ENCODE data around the gene AQP6. TPM values are rescaled to one million over a fixed set of nuclear protein-coding genes. Genes with fewer than 3 reads are reported as not detected.

Gene AQP6
- total and polyA plus RNA-seq, 9 donors: under 0.01 to 0.08 (median 0.04) TPM; not detected in 6

DNA sequence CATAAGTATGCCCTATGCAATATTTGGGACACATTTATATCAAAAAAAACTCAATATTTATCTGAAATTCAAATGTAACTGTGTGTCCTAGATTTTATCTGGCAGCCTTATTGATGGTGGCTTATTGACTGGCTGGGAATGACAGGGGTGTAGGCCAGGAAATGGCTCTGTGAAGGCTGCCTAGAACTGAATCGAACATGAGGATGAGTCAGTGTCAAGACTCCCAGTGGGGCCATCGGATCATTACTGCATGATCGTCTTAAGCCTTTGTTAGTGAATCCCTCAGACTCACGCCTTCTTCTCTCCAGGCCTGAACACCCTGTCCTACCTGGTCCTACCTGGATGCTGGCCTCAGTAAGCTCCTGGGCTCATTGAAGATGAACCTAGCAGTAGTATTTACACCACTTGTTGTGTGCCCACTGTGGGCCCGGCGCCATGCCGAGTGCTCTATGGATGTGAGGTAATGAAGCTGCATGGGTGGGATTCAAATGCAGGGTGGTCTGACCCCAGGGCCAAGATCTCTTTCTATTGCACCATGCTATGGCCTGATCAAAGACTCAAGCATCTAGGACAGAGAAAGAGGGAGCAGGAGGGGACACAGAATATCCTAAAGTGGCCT, 48.0 kb upstream of the AQP6 start:
- H3K27ac ChIP-seq: no peak overlapping the region
- 91 to 97% (median 94%) methylated on average over 7 of the region's 7 CpGs for WGBS, 3 donors
- intact Hi-C loops (cut with DNase I): no loop called here

DNA sequence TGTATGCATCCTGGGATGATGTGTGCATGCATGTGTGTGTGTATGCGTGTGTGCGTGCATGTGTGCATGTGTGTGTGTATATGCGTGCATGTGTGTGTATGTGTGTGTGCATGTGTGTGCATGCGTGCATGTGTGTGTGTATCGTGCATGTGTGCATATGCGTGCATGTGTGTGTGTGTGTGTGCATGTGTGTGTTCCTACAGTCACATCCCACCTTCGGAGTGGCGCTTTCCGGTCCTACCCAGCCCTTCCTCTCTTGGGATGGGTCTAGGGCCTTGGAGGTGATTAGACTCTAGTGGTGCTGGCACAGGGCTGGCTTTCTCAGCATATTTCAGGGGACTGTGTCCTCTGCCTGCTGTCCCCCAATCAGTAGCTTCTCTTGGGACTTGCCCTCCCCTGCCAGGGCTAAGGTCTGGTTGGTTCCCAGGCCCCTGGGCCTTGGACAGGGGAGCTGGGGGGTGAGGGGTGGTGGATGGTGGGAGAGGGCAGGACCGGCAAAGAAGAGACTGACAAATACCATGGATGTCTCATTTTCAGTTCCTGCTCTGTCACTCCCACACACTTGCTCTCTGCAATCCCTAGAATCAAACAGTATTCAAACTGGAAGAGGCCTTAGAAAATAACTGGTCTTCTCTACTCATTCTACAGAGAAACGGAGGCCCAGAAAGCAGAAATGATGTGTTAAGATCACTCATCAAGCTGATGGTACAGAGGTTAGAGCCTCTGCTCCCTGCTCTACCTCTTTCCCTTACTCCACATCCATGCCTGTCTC, 47.1 kb upstream of the AQP6 start:
- Histone ChIP-seq H3K4me1 (ENCODE audit: insufficient read depth) (peaks cover 17% of the 10 kb centered on the region), H3K36me3 (no peaks in the 10 kb centered on the region), H3K27me3 (no peaks in the 10 kb centered on the region), H3K4me3 (no peak overlapping the region), H3K27ac (no peak overlapping the region), H3K9me3 (no peaks in the 10 kb centered on the region)
- TF ChIP-seq, protein P1, sequence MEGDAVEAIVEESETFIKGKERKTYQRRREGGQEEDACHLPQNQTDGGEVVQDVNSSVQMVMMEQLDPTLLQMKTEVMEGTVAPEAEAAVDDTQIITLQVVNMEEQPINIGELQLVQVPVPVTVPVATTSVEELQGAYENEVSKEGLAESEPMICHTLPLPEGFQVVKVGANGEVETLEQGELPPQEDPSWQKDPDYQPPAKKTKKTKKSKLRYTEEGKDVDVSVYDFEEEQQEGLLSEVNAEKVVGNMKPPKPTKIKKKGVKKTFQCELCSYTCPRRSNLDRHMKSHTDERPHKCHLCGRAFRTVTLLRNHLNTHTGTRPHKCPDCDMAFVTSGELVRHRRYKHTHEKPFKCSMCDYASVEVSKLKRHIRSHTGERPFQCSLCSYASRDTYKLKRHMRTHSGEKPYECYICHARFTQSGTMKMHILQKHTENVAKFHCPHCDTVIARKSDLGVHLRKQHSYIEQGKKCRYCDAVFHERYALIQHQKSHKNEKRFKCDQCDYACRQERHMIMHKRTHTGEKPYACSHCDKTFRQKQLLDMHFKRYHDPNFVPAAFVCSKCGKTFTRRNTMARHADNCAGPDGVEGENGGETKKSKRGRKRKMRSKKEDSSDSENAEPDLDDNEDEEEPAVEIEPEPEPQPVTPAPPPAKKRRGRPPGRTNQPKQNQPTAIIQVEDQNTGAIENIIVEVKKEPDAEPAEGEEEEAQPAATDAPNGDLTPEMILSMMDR (IDR thresholded peaks at IDR 0.05): no peak
- TF ChIP-seq POLR2A (IDR thresholded peaks at IDR 0.05) (no peak), EP300 (IDR thresholded peaks at IDR 0.05) (no peak)
- WGBS, 3 donors: 81 to 84% (median 82%) methylated on average over 11 of the region's 11 CpGs
- intact Hi-C loops (cut with DNase I): no loop called here
- DNase-seq: peak in 1 of 5 donors; percentile 23

More for the DNA sequence above, 48.0 kb upstream of the AQP6 start:
- TF ChIP-seq, protein P1 (IDR thresholded peaks at IDR 0.05): no peak
- TF ChIP-seq POLR2A (IDR thresholded peaks at IDR 0.05): no peak
- TF ChIP-seq EP300 (IDR thresholded peaks at IDR 0.05): no peak
- H3K4me3 ChIP-seq: no peak overlapping the region
- no peaks in the 10 kb centered on the region for H3K9me3 ChIP-seq
- peaks cover 17% of the 10 kb centered on the region for H3K4me1 ChIP-seq (ENCODE audit: insufficient read depth)
- no peak for DNase-seq
- no peaks in the 10 kb centered on the region for H3K27me3 ChIP-seq
- H3K36me3 ChIP-seq: no peaks in the 10 kb centered on the region

DNA sequence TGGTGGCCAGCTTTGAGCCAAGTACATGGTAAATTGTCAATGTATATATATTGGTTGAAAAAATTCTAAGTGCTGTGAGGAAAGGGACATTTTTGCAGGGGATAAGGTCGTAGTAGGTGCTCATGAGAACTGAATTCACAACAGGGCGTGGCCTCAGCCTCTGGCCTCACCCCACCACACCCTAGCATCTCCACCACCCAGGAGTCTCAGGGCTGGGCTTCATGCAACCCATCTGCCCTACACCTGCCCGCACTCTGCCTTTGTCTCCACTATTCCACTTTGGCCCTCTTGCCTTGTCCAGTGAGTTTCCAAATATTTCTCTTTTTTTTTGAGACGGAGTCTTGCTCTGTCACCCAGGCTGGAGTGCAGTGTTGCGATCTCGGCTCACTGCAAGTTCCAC, 44.3 kb upstream of the AQP6 start:
- WGBS, 3 donors: 91 to 95% (median 93%) methylated on average over 6 of the region's 6 CpGs

GRCh38 chr12:49929581-49929980, 43.2 kb upstream of the AQP6 start:
- no peak overlapping the region for H3K27ac ChIP-seq
- no peaks in the 10 kb centered on the region for H3K9me3 ChIP-seq
- no peak for DNase-seq
- H3K27me3 ChIP-seq: no peaks in the 10 kb centered on the region
- H3K4me1 ChIP-seq (ENCODE audit: insufficient read depth): no peaks in the 10 kb centered on the region
- no peaks in the 10 kb centered on the region for H3K36me3 ChIP-seq
- no peak for TF ChIP-seq EP300 (IDR thresholded peaks at IDR 0.05)
- TF ChIP-seq, protein P1 (IDR thresholded peaks at IDR 0.05): no peak
- 86 to 89% (median 87%) methylated on average over 7 of the region's 7 CpGs for WGBS, 3 donors
- intact Hi-C loops (cut with DNase I): no loop called here
- H3K4me3 ChIP-seq: no peak overlapping the region

More for the DNA sequence above, 44.3 kb upstream of the AQP6 start:
- DNase-seq: no peak
- intact Hi-C loops (cut with DNase I): no loop called here
- no peak for TF ChIP-seq EP300 (IDR thresholded peaks at IDR 0.05)
- TF ChIP-seq, protein P1 (IDR thresholded peaks at IDR 0.05): no peak
- TF ChIP-seq POLR2A (IDR thresholded peaks at IDR 0.05): no peak
- Histone ChIP-seq H3K27ac (no peak overlapping the region), H3K9me3 (no peaks in the 10 kb centered on the region), H3K36me3 (no peaks in the 10 kb centered on the region), H3K4me3 (no peak overlapping the region), H3K4me1 (ENCODE audit: insufficient read depth) (peaks cover 5% of the 10 kb centered on the region), H3K27me3 (no peaks in the 10 kb centered on the region)
